Measurements from ENCODE around the gene PLA2G5. TPM values are rescaled to one million over a fixed set of nuclear protein-coding genes. Genes with fewer than 3 reads are reported as not detected.

PLA2G5 gene
- polyA plus RNA-seq, 1 donor (not counting 4 experiments of a cell fraction or from before 2014, with no cell fraction given) = 0.16 TPM

GRCh38 chr1:20108366-20109123 lies 38.6 kb downstream of the PLA2G5 start:
- H3K9me1 ChIP-seq (ENCODE audit: control insufficient read depth, extremely low read depth, insufficient read depth, low read length) = no peaks in the 10 kb centered on the region
- H3K36me3 ChIP-seq (ENCODE audit: control insufficient read depth in 2 of 2, extremely low read depth in 1 of 2, insufficient read depth in 2 of 2, low read length in 2 of 2) = no peaks in the 10 kb centered on the region
- no peak overlapping the region for H2AFZ ChIP-seq (ENCODE audit: control insufficient read depth, low read length)
- FAIRE-seq = no peak
- no peaks in the 10 kb centered on the region for H3K79me2 ChIP-seq (ENCODE audit: control insufficient read depth, insufficient read depth, low read length)
- peaks cover 13% of the 10 kb centered on the region for H3K4me1 ChIP-seq (ENCODE audit: control insufficient read depth, extremely low read depth, insufficient read depth, low read length)
- no peak for DNase-seq (ENCODE audit: low read depth, low spot score)
- H3K4me3 ChIP-seq (ENCODE audit: control insufficient read depth in 2 of 3, extremely low read depth in 1 of 3, insufficient read depth in 2 of 3, low read depth in 1 of 3, low read length in 3 of 3) = no peak overlapping the region
- H4K20me1 ChIP-seq (ENCODE audit: control insufficient read depth, extremely low read depth, insufficient read depth, low read length) = no peaks in the 10 kb centered on the region
- H3K4me2 ChIP-seq (ENCODE audit: control insufficient read depth, extremely low read depth, insufficient read depth, low read depth, low read length) = no peak overlapping the region
- dilution Hi-C loops (cut with MboI; ENCODE audit: extremely low pct_ligation_motif_present, low sequenced_read_pairs) = no loop called here
- no peak overlapping the region for H3K27ac ChIP-seq (ENCODE audit: control insufficient read depth, insufficient read depth, low read length)
- no peaks in the 10 kb centered on the region for H3K9me3 ChIP-seq (ENCODE audit: control insufficient read depth, low read depth, low read length)
- TF ChIP-seq CTCF (optimal IDR thresholded peaks at IDR 0.05 in 1 of 3, IDR thresholded peaks at IDR 0.05 in 1 of 3, conservative IDR thresholded peaks at IDR 0.05 in 1 of 3; ENCODE audit: extremely low read depth in 1 of 3, insufficient read depth in 2 of 3, low read length in 3 of 3) = no peak
- no peak for TF ChIP-seq EZH2 (IDR thresholded peaks at IDR 0.05; ENCODE audit: low read length)
- no peak overlapping the region for H3K9ac ChIP-seq (ENCODE audit: control insufficient read depth, extremely low read depth, insufficient read depth, low read length)
- no peaks in the 10 kb centered on the region for H3K27me3 ChIP-seq (ENCODE audit: control insufficient read depth, extremely low read depth, insufficient read depth, low read length)

- Histone ChIP-seq H2AFZ (ENCODE audit: control insufficient read depth, low read length) (no peak overlapping the region), H3K4me3 (ENCODE audit: control insufficient read depth in 2 of 3, extremely low read depth in 1 of 3, insufficient read depth in 2 of 3, low read depth in 1 of 3, low read length in 3 of 3) (no peak overlapping the region), H3K36me3 (ENCODE audit: control insufficient read depth in 2 of 2, extremely low read depth in 1 of 2, insufficient read depth in 2 of 2, low read length in 2 of 2) (no peaks in the 10 kb centered on the region), H3K9me1 (ENCODE audit: control insufficient read depth, extremely low read depth, insufficient read depth, low read length) (no peaks in the 10 kb centered on the region), H3K4me1 (ENCODE audit: control insufficient read depth, extremely low read depth, insufficient read depth, low read length) (peaks cover 13% of the 10 kb centered on the region), H3K9me3 (ENCODE audit: control insufficient read depth, low read depth, low read length) (no peaks in the 10 kb centered on the region), H4K20me1 (ENCODE audit: control insufficient read depth, extremely low read depth, insufficient read depth, low read length) (no peaks in the 10 kb centered on the region), H3K4me2 (ENCODE audit: control insufficient read depth, extremely low read depth, insufficient read depth, low read depth, low read length) (no peak overlapping the region), H3K79me2 (ENCODE audit: control insufficient read depth, insufficient read depth, low read length) (no peaks in the 10 kb centered on the region), H3K27me3 (ENCODE audit: control insufficient read depth, extremely low read depth, insufficient read depth, low read length) (no peaks in the 10 kb centered on the region), H3K27ac (ENCODE audit: control insufficient read depth, insufficient read depth, low read length) (no peak overlapping the region), H3K9ac (ENCODE audit: control insufficient read depth, extremely low read depth, insufficient read depth, low read length) (no peak overlapping the region)
- TF ChIP-seq CTCF (optimal IDR thresholded peaks at IDR 0.05 in 1 of 3, IDR thresholded peaks at IDR 0.05 in 1 of 3, conservative IDR thresholded peaks at IDR 0.05 in 1 of 3; ENCODE audit: extremely low read depth in 1 of 3, insufficient read depth in 2 of 3, low read length in 3 of 3) = peak in 2 of 3 experiments; percentile 13 to 36
- TF ChIP-seq EZH2 (IDR thresholded peaks at IDR 0.05; ENCODE audit: low read length) = no peak
- dilution Hi-C loops (cut with MboI; ENCODE audit: extremely low pct_ligation_motif_present, low sequenced_read_pairs) = no loop called here
- FAIRE-seq (peak; percentile 71), DNase-seq (ENCODE audit: low read depth, low spot score) (peak; percentile 19)
These were observed 39.3 kb downstream of the PLA2G5 start for GRCh38 chr1:20109223-20109856.

All from keratinocyte (primary cell).